SH-SY5Y (cell line): ENCODE results near the gene SUPT6H.

Experiments
- GATA2 ChIP-seq: IDR thresholded peaks from 2 replicates; pipeline ENCODE4 v1.6.1; 2011; ENCODE audit warnings: mild to moderate bottlenecking, low read depth, low read length
- GATA3 ChIP-seq: IDR thresholded peaks from 2 replicates; pipeline ENCODE4 v1.6.1; 2011; ENCODE audit warnings: low read depth, mild to moderate bottlenecking, low read length, moderate library complexity

- TF ChIP-seq GATA3: no peak
- no peak for TF ChIP-seq GATA2
Observed at GRCh38 chr17:28745786-28746411, 83.9 kb downstream of the SUPT6H start.
